ENCODE results near the gene SLC47A2. TPM values are rescaled to one million over a fixed set of nuclear protein-coding genes. Genes with fewer than 3 reads are reported as not detected.
A peak's percentile ranks its signal among the peaks of the same experiment; 100 is the strongest.
"Not testable (repeated sequence)": the region's sequence is repeated elsewhere in the genome, so short reads cannot be mapped to it uniquely, and the experiment has no call there.

SLC47A2 gene
- total RNA-seq, 1 donor from 2014 or later, result 0.24 TPM

DNA sequence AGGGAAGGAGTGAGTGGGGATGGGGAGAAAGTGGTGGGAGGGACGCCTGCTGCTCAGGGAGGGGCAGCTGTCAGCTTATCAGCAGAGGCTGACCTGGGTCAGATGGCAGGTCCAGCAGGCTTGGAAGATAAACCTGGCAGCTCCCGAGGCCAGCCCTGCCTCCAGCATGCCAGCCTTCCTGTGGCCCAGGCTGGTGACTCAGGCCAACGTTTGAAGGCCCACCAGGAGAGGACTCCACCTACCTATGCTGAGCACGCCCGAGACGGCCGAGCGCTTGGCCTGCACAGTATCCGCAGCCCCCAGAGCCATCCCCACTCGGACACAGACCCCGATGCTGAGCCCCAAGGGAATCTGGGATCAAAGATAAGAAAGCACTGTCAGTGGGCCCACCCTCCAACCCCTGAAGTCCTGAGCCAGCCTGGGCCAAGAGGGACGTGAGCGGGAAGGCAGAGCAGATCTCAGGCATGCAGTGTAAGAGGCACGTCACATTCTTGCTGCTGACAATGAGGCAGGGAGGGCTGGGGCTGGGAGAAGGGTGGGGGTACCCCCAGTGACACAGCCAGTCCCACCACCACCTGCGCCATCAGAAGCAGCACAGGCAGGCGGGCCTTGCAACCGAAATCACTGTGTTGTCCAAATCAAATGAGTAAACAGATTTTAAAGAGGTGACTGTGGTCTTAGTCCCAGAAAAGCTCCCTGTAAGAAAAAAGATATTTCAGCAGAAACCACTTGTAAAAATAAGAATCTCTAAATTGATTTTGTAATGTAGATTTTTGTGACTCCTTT is 12.4 kb downstream of the SLC47A2 start:
- peak; percentile 76 for DNase-seq (ENCODE audit: extremely low spot score, unreplicated experiment)

GRCh38 chr17:19703106-19703827 is 13.1 kb downstream of the SLC47A2 start:
- Mint-ChIP-seq H3K36me3 (ENCODE audit: unreplicated experiment) (no peaks in the 10 kb centered on the region), H3K4me1 (ENCODE audit: unreplicated experiment) (peaks cover 7% of the 10 kb centered on the region), H3K27me3 (ENCODE audit: unreplicated experiment) (no peaks in the 10 kb centered on the region), H3K27ac (ENCODE audit: unreplicated experiment) (no peak overlapping the region), H3K4me3 (ENCODE audit: unreplicated experiment) (no peak overlapping the region), H3K9me3 (ENCODE audit: unreplicated experiment) (no peaks in the 10 kb centered on the region)
- peak; percentile 64 for DNase-seq (ENCODE audit: extremely low spot score, unreplicated experiment)
- TF ChIP-seq CTCF (IDR thresholded peaks at IDR 0.05), result no peak

More for the DNA sequence above, 12.4 kb downstream of the SLC47A2 start:
- no peak for TF ChIP-seq CTCF (IDR thresholded peaks at IDR 0.05)
- Mint-ChIP-seq H3K36me3 (ENCODE audit: unreplicated experiment) (no peaks in the 10 kb centered on the region), H3K27ac (ENCODE audit: unreplicated experiment) (no peak overlapping the region), H3K27me3 (ENCODE audit: unreplicated experiment) (no peaks in the 10 kb centered on the region), H3K4me1 (ENCODE audit: unreplicated experiment) (peaks cover 7% of the 10 kb centered on the region), H3K4me3 (ENCODE audit: unreplicated experiment) (no peak overlapping the region), H3K9me3 (ENCODE audit: unreplicated experiment) (no peaks in the 10 kb centered on the region)

DNA sequence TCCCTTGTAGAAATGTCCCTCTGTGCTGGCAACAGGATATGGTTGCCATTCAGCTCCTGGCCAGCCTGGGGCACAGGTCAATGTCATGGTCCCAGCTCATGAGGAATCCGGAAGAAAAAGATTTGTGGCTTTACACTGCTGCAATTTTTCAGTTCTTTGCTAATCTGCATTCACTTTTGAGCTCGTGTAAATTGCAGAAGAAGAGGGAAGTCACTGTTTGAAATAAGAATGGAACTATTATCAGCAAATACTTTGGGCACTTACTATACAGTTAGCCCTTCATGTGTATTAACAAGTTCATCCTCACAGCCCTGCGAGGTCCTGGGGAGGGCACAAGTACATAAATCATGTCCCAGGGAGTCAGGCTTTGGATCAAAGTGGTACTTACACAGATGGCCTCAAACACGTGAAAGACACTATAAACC is 14.2 kb downstream of the SLC47A2 start:
- no peaks in the 10 kb centered on the region for H3K36me3 Mint-ChIP-seq (ENCODE audit: unreplicated experiment)
- no peak for TF ChIP-seq CTCF (IDR thresholded peaks at IDR 0.05)
- H3K4me3 Mint-ChIP-seq (ENCODE audit: unreplicated experiment), result no peak overlapping the region
- no peaks in the 10 kb centered on the region for H3K9me3 Mint-ChIP-seq (ENCODE audit: unreplicated experiment)
- no peaks in the 10 kb centered on the region for H3K27me3 Mint-ChIP-seq (ENCODE audit: unreplicated experiment)
- peaks cover 7% of the 10 kb centered on the region for H3K4me1 Mint-ChIP-seq (ENCODE audit: unreplicated experiment)
- DNase-seq (ENCODE audit: extremely low spot score, unreplicated experiment), result peak; percentile 46
- no peak overlapping the region for H3K27ac Mint-ChIP-seq (ENCODE audit: unreplicated experiment)

DNA sequence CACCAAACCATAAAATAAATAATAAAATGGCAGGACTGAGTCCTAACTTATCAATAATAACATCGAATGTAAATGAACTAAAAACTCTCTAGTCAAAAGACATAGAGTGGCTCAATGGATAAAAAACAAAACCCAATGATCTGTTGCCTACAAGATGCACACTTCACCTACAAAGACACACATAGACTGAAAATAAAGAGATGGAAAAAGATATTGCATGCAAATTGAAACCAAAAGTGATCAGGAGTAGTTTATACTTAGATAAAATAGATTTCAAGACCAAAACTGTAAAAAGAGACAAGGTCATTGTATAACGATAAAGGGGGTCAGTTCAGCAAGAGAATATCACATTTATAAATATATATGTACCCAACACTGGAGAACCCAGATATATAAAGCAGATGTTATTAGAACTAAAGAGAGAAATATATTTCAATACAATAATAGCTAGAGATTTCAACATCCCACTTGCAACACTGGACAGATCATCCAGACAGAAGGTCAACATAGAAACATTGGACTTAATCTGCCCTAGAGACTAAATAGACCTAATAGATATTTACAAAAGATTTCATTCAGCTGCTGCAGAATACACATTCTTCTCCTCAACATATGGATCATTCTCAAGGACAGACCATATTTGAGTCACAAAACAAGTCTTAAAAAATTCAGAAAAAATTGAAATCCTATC is 29.8 kb downstream of the SLC47A2 start:
- Mint-ChIP-seq H3K27ac (ENCODE audit: unreplicated experiment) (no peak overlapping the region), H3K4me1 (ENCODE audit: unreplicated experiment) (peaks cover 2% of the 10 kb centered on the region), H3K9me3 (ENCODE audit: unreplicated experiment) (peaks cover 7% of the 10 kb centered on the region), H3K27me3 (ENCODE audit: unreplicated experiment) (no peaks in the 10 kb centered on the region), H3K4me3 (ENCODE audit: unreplicated experiment) (no peak overlapping the region), H3K36me3 (ENCODE audit: unreplicated experiment) (peaks cover 10% of the 10 kb centered on the region)
- no peak for DNase-seq (ENCODE audit: extremely low spot score, unreplicated experiment)
- TF ChIP-seq CTCF (IDR thresholded peaks at IDR 0.05), result no peak

GRCh38 chr17:19684909-19685580 is 31.3 kb downstream of the SLC47A2 start:
- H3K36me3 Mint-ChIP-seq (ENCODE audit: unreplicated experiment); H3K27me3 Mint-ChIP-seq (ENCODE audit: unreplicated experiment); H3K9me3 Mint-ChIP-seq (ENCODE audit: unreplicated experiment); H3K4me3 Mint-ChIP-seq (ENCODE audit: unreplicated experiment); H3K4me1 Mint-ChIP-seq (ENCODE audit: unreplicated experiment); H3K27ac Mint-ChIP-seq (ENCODE audit: unreplicated experiment): not testable (repeated sequence)
- DNase-seq (ENCODE audit: extremely low spot score, unreplicated experiment), result peak; percentile 70
